Measurements from ENCODE around the gene GTF2E1. TPM values are rescaled to one million over a fixed set of nuclear protein-coding genes. Genes with fewer than 3 reads are reported as not detected.

Gene GTF2E1
- total and polyA plus RNA-seq, 9 of the 15 experiments (the other 6 are each of a cell fraction or from before 2014, with no cell fraction given): 12.9 to 23.5 (median 15.4) TPM

DNA sequence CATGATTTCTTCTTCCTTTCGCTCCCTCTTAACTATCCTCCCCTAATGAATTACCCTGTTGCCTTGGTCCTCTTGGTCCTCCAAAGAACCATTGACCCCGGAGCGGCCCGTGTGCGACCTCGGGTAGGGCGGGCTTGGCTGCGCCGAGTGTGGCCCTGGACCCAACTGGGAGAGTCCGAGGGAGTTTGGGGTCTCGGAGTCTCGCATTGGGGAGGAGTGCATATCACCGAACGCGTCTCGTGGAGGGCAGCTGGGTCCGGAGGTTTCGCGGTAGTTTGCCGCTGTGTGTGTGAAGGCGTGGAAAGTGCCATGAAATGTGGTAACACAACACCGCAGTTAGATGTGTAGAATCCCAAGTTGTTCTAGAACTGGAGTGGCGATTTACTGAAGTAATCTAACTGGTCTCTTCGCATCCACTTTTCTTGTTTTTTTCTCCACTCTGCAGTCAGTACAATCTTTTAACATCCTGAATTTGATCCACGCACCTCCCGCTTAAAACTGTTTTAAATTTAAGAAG is 363 bp downstream of the GTF2E1 start (continued):
- TF ChIP-seq, protein P1, sequence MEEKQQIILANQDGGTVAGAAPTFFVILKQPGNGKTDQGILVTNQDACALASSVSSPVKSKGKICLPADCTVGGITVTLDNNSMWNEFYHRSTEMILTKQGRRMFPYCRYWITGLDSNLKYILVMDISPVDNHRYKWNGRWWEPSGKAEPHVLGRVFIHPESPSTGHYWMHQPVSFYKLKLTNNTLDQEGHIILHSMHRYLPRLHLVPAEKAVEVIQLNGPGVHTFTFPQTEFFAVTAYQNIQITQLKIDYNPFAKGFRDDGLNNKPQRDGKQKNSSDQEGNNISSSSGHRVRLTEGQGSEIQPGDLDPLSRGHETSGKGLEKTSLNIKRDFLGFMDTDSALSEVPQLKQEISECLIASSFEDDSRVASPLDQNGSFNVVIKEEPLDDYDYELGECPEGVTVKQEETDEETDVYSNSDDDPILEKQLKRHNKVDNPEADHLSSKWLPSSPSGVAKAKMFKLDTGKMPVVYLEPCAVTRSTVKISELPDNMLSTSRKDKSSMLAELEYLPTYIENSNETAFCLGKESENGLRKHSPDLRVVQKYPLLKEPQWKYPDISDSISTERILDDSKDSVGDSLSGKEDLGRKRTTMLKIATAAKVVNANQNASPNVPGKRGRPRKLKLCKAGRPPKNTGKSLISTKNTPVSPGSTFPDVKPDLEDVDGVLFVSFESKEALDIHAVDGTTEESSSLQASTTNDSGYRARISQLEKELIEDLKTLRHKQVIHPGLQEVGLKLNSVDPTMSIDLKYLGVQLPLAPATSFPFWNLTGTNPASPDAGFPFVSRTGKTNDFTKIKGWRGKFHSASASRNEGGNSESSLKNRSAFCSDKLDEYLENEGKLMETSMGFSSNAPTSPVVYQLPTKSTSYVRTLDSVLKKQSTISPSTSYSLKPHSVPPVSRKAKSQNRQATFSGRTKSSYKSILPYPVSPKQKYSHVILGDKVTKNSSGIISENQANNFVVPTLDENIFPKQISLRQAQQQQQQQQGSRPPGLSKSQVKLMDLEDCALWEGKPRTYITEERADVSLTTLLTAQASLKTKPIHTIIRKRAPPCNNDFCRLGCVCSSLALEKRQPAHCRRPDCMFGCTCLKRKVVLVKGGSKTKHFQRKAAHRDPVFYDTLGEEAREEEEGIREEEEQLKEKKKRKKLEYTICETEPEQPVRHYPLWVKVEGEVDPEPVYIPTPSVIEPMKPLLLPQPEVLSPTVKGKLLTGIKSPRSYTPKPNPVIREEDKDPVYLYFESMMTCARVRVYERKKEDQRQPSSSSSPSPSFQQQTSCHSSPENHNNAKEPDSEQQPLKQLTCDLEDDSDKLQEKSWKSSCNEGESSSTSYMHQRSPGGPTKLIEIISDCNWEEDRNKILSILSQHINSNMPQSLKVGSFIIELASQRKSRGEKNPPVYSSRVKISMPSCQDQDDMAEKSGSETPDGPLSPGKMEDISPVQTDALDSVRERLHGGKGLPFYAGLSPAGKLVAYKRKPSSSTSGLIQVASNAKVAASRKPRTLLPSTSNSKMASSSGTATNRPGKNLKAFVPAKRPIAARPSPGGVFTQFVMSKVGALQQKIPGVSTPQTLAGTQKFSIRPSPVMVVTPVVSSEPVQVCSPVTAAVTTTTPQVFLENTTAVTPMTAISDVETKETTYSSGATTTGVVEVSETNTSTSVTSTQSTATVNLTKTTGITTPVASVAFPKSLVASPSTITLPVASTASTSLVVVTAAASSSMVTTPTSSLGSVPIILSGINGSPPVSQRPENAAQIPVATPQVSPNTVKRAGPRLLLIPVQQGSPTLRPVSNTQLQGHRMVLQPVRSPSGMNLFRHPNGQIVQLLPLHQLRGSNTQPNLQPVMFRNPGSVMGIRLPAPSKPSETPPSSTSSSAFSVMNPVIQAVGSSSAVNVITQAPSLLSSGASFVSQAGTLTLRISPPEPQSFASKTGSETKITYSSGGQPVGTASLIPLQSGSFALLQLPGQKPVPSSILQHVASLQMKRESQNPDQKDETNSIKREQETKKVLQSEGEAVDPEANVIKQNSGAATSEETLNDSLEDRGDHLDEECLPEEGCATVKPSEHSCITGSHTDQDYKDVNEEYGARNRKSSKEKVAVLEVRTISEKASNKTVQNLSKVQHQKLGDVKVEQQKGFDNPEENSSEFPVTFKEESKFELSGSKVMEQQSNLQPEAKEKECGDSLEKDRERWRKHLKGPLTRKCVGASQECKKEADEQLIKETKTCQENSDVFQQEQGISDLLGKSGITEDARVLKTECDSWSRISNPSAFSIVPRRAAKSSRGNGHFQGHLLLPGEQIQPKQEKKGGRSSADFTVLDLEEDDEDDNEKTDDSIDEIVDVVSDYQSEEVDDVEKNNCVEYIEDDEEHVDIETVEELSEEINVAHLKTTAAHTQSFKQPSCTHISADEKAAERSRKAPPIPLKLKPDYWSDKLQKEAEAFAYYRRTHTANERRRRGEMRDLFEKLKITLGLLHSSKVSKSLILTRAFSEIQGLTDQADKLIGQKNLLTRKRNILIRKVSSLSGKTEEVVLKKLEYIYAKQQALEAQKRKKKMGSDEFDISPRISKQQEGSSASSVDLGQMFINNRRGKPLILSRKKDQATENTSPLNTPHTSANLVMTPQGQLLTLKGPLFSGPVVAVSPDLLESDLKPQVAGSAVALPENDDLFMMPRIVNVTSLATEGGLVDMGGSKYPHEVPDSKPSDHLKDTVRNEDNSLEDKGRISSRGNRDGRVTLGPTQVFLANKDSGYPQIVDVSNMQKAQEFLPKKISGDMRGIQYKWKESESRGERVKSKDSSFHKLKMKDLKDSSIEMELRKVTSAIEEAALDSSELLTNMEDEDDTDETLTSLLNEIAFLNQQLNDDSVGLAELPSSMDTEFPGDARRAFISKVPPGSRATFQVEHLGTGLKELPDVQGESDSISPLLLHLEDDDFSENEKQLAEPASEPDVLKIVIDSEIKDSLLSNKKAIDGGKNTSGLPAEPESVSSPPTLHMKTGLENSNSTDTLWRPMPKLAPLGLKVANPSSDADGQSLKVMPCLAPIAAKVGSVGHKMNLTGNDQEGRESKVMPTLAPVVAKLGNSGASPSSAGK (IDR thresholded peaks at IDR 0.05): 0 out of 2 replicates have a peak, but pooled peaks have one; percentile 12
- TF ChIP-seq ZFX (CRISPR knock-in tag; IDR thresholded peaks at IDR 0.05) (peak; percentile 60), SAP30 (IDR thresholded peaks at IDR 0.05; ENCODE audit: borderline replicate concordance, insufficient read depth, low read depth, low read length, poor library complexity, severe bottlenecking) (peak; percentile 58), NKRF (IDR thresholded peaks at IDR 0.05; ENCODE audit: borderline replicate concordance) (0 out of 2 replicates have a peak, but pooled peaks have one; percentile 67), NR2C2 (CRISPR knock-in tag; IDR thresholded peaks at IDR 0.05) (no peak), NR2C2 (tag; IDR thresholded peaks at IDR 0.05) (peak; percentile 68; the same call in 1 of the 2 replicates), BMI1 (IDR thresholded peaks at IDR 0.05; ENCODE audit: low read length) (no peak), ELF2 (CRISPR knock-in tag; IDR thresholded peaks at IDR 0.05) (0 out of 2 replicates have a peak, but pooled peaks have one; percentile 10), HDAC1 (IDR thresholded peaks at IDR 0.05) (peak in 1 of 2 experiments; percentile 77; a peak in 1 of 4 replicates)
- TF ChIP-seq, protein P2, sequence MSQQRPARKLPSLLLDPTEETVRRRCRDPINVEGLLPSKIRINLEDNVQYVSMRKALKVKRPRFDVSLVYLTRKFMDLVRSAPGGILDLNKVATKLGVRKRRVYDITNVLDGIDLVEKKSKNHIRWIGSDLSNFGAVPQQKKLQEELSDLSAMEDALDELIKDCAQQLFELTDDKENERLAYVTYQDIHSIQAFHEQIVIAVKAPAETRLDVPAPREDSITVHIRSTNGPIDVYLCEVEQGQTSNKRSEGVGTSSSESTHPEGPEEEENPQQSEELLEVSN (IDR thresholded peaks at IDR 0.05; ENCODE audit: borderline replicate concordance in 1 of 2, extremely low read depth in 1 of 2, insufficient read depth in 1 of 2, insufficient read length in 1 of 2, low read depth in 1 of 2, low read length in 1 of 2, poor library complexity in 1 of 2, severe bottlenecking in 1 of 2): peak in 1 of 2 experiments; percentile 0
